H9 (cell line): ENCODE data around the gene OCLN. TPM values are rescaled to one million over a fixed set of nuclear protein-coding genes. Genes with fewer than 3 reads are reported as not detected.

Experiments used
- DNase-seq: peaks from one replicate; pipeline ENCODE4 v3.0.0-alpha.2; 2017
- H2AFZ ChIP-seq: one replicate; pipeline ENCODE4 v1.6.1; 2013; ENCODE audit warnings: mild to moderate bottlenecking, low read length, control low read depth, moderate library complexity
- H2AK5ac ChIP-seq: 2 replicates; pipeline ENCODE4 v1.6.1; 2013; ENCODE audit warnings: low read length, control low read depth, mixed read lengths; ENCODE audit not compliant: insufficient read length
- H2BK120ac ChIP-seq: one replicate; pipeline ENCODE4 v1.6.1; 2013; ENCODE audit warnings: low read depth, mild to moderate bottlenecking, low read length, control low read depth, inconsistent platforms; ENCODE audit not compliant: poor library complexity, severe bottlenecking
- H2BK12ac ChIP-seq: 2 replicates; pipeline ENCODE4 v1.6.1; 2013; ENCODE audit warnings: low read length, control low read depth, mixed read lengths, low read depth; ENCODE audit not compliant: insufficient read length
- H2BK15ac ChIP-seq: 2 replicates; pipeline ENCODE4 v1.6.1; 2013; ENCODE audit warnings: low read depth, low read length, control low read depth
- H2BK20ac ChIP-seq: one replicate; pipeline ENCODE4 v1.6.1; 2013; ENCODE audit warnings: low read depth, mild to moderate bottlenecking, low read length, control low read depth, inconsistent platforms; ENCODE audit not compliant: poor library complexity, severe bottlenecking
- H2BK5ac ChIP-seq: 2 replicates; pipeline ENCODE4 v1.6.1; 2013; ENCODE audit warnings: low read length, control low read depth, mixed read lengths; ENCODE audit not compliant: insufficient read length
- H3K14ac ChIP-seq: 2 replicates; pipeline ENCODE4 v1.6.1; 2013; ENCODE audit warnings: low read length, control low read depth; ENCODE audit not compliant: insufficient read depth
- H3K18ac ChIP-seq: 2 replicates; pipeline ENCODE4 v1.6.1; 2013; ENCODE audit warnings: low read depth, mild to moderate bottlenecking, mixed read lengths, low read length, control low read depth; ENCODE audit not compliant: insufficient read length
- H3K23ac ChIP-seq: 2 replicates; pipeline ENCODE4 v1.6.1; 2013; ENCODE audit warnings: low read length, control low read depth, mixed read lengths, low read depth; ENCODE audit not compliant: insufficient read length
- H3K23me2 ChIP-seq: 2 replicates; pipeline ENCODE4 v1.6.1; 2013; ENCODE audit warnings: low read depth, mild to moderate bottlenecking, mixed read lengths, low read length, control low read depth; ENCODE audit not compliant: insufficient read length, poor library complexity, severe bottlenecking
- H3K27ac ChIP-seq: 2 replicates; pipeline ENCODE4 v1.5.1; 2013; ENCODE audit warnings: low read length, control low read depth, mixed read lengths, low read depth; ENCODE audit not compliant: insufficient read length
- H3K27me3 ChIP-seq: 2 replicates; pipeline ENCODE4 v1.6.1; 2013; ENCODE audit warnings: low read length, control low read depth, inconsistent platforms; ENCODE audit not compliant: insufficient read depth
- H3K4ac ChIP-seq: 2 replicates; pipeline ENCODE4 v1.6.1; 2013; ENCODE audit warnings: low read depth, mild to moderate bottlenecking, control low read depth, inconsistent platforms, low read length, moderate library complexity
- H3K4me1 ChIP-seq: 2 replicates; pipeline ENCODE4 v1.6.1; 2013; ENCODE audit warnings: low read length, control low read depth, inconsistent platforms; ENCODE audit not compliant: insufficient read depth
- H3K4me2 ChIP-seq: 2 replicates; pipeline ENCODE4 v1.6.1; 2013; ENCODE audit warnings: low read length, control low read depth, mixed read lengths; ENCODE audit not compliant: insufficient read length, insufficient read depth
- H3K56ac ChIP-seq: 2 replicates; pipeline ENCODE4 v1.6.1; 2013; ENCODE audit warnings: low read depth, mild to moderate bottlenecking, mixed read lengths, low read length, control low read depth; ENCODE audit not compliant: insufficient read length
- H3K79me1 ChIP-seq: 2 replicates; pipeline ENCODE4 v1.6.1; 2013; ENCODE audit warnings: low read depth, mild to moderate bottlenecking, moderate library complexity, low read length, control low read depth, inconsistent platforms; ENCODE audit not compliant: insufficient read depth, poor library complexity, severe bottlenecking
- H3K79me2 ChIP-seq: 2 replicates; pipeline ENCODE4 v1.6.1; 2013; ENCODE audit warnings: low read length, control low read depth, inconsistent platforms; ENCODE audit not compliant: insufficient read depth
- H3K9ac ChIP-seq: 2 replicates; pipeline ENCODE4 v1.6.1; 2013; ENCODE audit warnings: low read length, control low read depth, mixed read lengths; ENCODE audit not compliant: insufficient read length; ENCODE audit errors: extremely low read depth
- H3K9me3 ChIP-seq: one replicate; pipeline ENCODE4 v1.6.1; 2013; ENCODE audit warnings: low read depth, low read length, inconsistent platforms; ENCODE audit not compliant: control insufficient read depth
- H3T11ph ChIP-seq: one replicate; pipeline ENCODE4 v1.6.1; 2013; ENCODE audit warnings: mild to moderate bottlenecking, low read length, control low read depth, inconsistent platforms
- H4K20me1 ChIP-seq: one replicate; pipeline ENCODE4 v1.6.1; 2013; ENCODE audit not compliant: control insufficient read depth, insufficient read length, insufficient read depth
- H4K5ac ChIP-seq: 2 replicates; pipeline ENCODE4 v1.6.1; 2013; ENCODE audit warnings: low read depth, mild to moderate bottlenecking, mixed read lengths, low read length, control low read depth; ENCODE audit not compliant: insufficient read length
- H4K8ac ChIP-seq: replicated peaks from 2 replicates; pipeline ENCODE4 v1.6.1; 2013; ENCODE audit warnings: low read length, control low read depth, mixed read lengths, low read depth; ENCODE audit not compliant: insufficient read length
- H4K91ac ChIP-seq: 2 replicates; pipeline ENCODE4 v1.6.1; 2013; ENCODE audit warnings: low read depth, mild to moderate bottlenecking, moderate library complexity, mixed read lengths, low read length, control low read depth; ENCODE audit not compliant: insufficient read length
- H3K27ac Mint-ChIP-seq, 3 experiments: 2 replicates in 2 of 3; 3 replicates in 1 of 3; pipeline ENCODE4 v1.8.0; 2020 to 2021; ENCODE audit warnings: mixed read lengths in 3 of 3, mild to moderate bottlenecking in 1 of 3, moderate library complexity in 1 of 3
- H3K27me3 Mint-ChIP-seq: 2 replicates; pipeline ENCODE4 v1.8.0; 2021; ENCODE audit warnings: low read depth, mild to moderate bottlenecking, moderate library complexity, mixed read lengths
- H3K36me3 Mint-ChIP-seq, 3 experiments: 2 replicates in 2 of 3; 3 replicates in 1 of 3; pipeline ENCODE4 v1.8.0; 2020 to 2021; ENCODE audit warnings: low read depth in 3 of 3, mixed read lengths in 3 of 3; ENCODE audit not compliant: insufficient read depth in 1 of 3
- H3K4me1 Mint-ChIP-seq, 2 experiments: 2 replicates each; pipeline ENCODE4 v1.8.0; 2020; ENCODE audit warnings: mixed read lengths in 2 of 2
- H3K4me3 Mint-ChIP-seq, 2 experiments: 2 replicates in 1 of 2; 3 replicates in 1 of 2; pipeline ENCODE4 v1.8.0; 2020 to 2021; ENCODE audit warnings: mild to moderate bottlenecking in 2 of 2, mixed read lengths in 2 of 2, moderate library complexity in 1 of 2
- H3K9me3 Mint-ChIP-seq, 2 experiments: 2 replicates in 1 of 2; 3 replicates in 1 of 2; pipeline ENCODE4 v1.8.0; 2020; ENCODE audit warnings: mild to moderate bottlenecking in 2 of 2, mixed read lengths in 2 of 2, moderate library complexity in 1 of 2
- CTCF ChIP-seq: fragments of 200-600 bp; sonication (generic); conservative IDR thresholded peaks from 3 replicates; pipeline ENCODE4 v1.8.0; 2021; ENCODE audit warnings: antibody characterized with exemption, mild to moderate bottlenecking
- WGBS: extraction: QIAGEN DNeasy Blood & Tissue Kit; methylation state at CpG from one replicate; pipeline ENCODE4 v1.1.7; 2013; ENCODE audit warnings: missing lambda C conversion rate, low lambda C conversion rate, mixed read lengths; ENCODE audit not compliant: insufficient read length; ENCODE audit errors: extremely low coverage; 5-methylcytosine and 5-hydroxymethylcytosine counted together
- total RNA-seq: library from RNA; stranded (reverse); gene quantifications from 2 replicates; pipeline ENCODE4 v1.2.1, GENCODE V29; 2021

Gene OCLN
- total RNA-seq, 1 experiment from 2014 or later = 109 TPM

GRCh38 chr5:69522035-69522434 lies 29.4 kb downstream of the OCLN start:
- H3K27ac Mint-ChIP-seq = peak overlapping the region in 1 of 3 experiments; percentile 47; a peak in 1 of 7 replicates
- Histone ChIP-seq H2BK12ac (no peak overlapping the region), H2BK120ac (no peak overlapping the region), H4K20me1 (no peaks in the 10 kb centered on the region), H3K23me2 (no peaks in the 10 kb centered on the region), H4K8ac (no peak overlapping the region), H3K18ac (no peak overlapping the region), H3K23ac (no peak overlapping the region), H3K27me3 (no peaks in the 10 kb centered on the region), H2AK5ac (no peak overlapping the region), H3K9ac (no peak overlapping the region), H3K14ac (no peak overlapping the region), H3K9me3 (no peaks in the 10 kb centered on the region), H4K5ac (no peak overlapping the region), H4K91ac (no peak overlapping the region), H3K4me2 (no peak overlapping the region), H3K79me1 (no peaks in the 10 kb centered on the region), H2BK5ac (no peak overlapping the region), H2AFZ (no peak overlapping the region), H3K4ac (no peak overlapping the region), H2BK20ac (no peak overlapping the region), H2BK15ac (no peak overlapping the region), H3K4me1 (no peaks in the 10 kb centered on the region), H3T11ph (no peak overlapping the region), H3K79me2 (no peaks in the 10 kb centered on the region), H3K56ac (no peak overlapping the region), H3K27ac (no peak overlapping the region)
- TF ChIP-seq CTCF = no peak
- H3K9me3 Mint-ChIP-seq = no peaks in the 10 kb centered on the region
- DNase-seq = no peak
- peaks cover 9 to 42% (median 37%) of the 10 kb centered on the region in 3 experiments; a peak in 6 of 7 replicates for H3K36me3 Mint-ChIP-seq
- H3K27me3 Mint-ChIP-seq = no peaks in the 10 kb centered on the region
- H3K4me3 Mint-ChIP-seq = no peak overlapping the region
- peaks cover 0 to 5% of the 10 kb centered on the region in 2 experiments; a peak in 1 of 4 replicates for H3K4me1 Mint-ChIP-seq
- WGBS = no CpG with 5 or more reads among the region's 3 CpGs
